H9 (cell line): ENCODE data around the gene TMED10. TPM values are rescaled to one million over a fixed set of nuclear protein-coding genes. Genes with fewer than 3 reads are reported as not detected.

Source experiments
- DNase-seq: peaks from one replicate; pipeline ENCODE4 v3.0.0-alpha.2; 2017
- H2AFZ ChIP-seq: one replicate; pipeline ENCODE4 v1.6.1; 2013; ENCODE audit warnings: mild to moderate bottlenecking, low read length, control low read depth, moderate library complexity
- H2AK5ac ChIP-seq: 2 replicates; pipeline ENCODE4 v1.6.1; 2013; ENCODE audit warnings: low read length, control low read depth, mixed read lengths; ENCODE audit not compliant: insufficient read length
- H2BK120ac ChIP-seq: one replicate; pipeline ENCODE4 v1.6.1; 2013; ENCODE audit warnings: low read depth, mild to moderate bottlenecking, low read length, control low read depth, inconsistent platforms; ENCODE audit not compliant: poor library complexity, severe bottlenecking
- H2BK12ac ChIP-seq: 2 replicates; pipeline ENCODE4 v1.6.1; 2013; ENCODE audit warnings: low read length, control low read depth, mixed read lengths, low read depth; ENCODE audit not compliant: insufficient read length
- H2BK15ac ChIP-seq: 2 replicates; pipeline ENCODE4 v1.6.1; 2013; ENCODE audit warnings: low read depth, low read length, control low read depth
- H2BK20ac ChIP-seq: one replicate; pipeline ENCODE4 v1.6.1; 2013; ENCODE audit warnings: low read depth, mild to moderate bottlenecking, low read length, control low read depth, inconsistent platforms; ENCODE audit not compliant: poor library complexity, severe bottlenecking
- H2BK5ac ChIP-seq: 2 replicates; pipeline ENCODE4 v1.6.1; 2013; ENCODE audit warnings: low read length, control low read depth, mixed read lengths; ENCODE audit not compliant: insufficient read length
- H3K14ac ChIP-seq: 2 replicates; pipeline ENCODE4 v1.6.1; 2013; ENCODE audit warnings: low read length, control low read depth; ENCODE audit not compliant: insufficient read depth
- H3K18ac ChIP-seq: 2 replicates; pipeline ENCODE4 v1.6.1; 2013; ENCODE audit warnings: low read depth, mild to moderate bottlenecking, mixed read lengths, low read length, control low read depth; ENCODE audit not compliant: insufficient read length
- H3K23ac ChIP-seq: 2 replicates; pipeline ENCODE4 v1.6.1; 2013; ENCODE audit warnings: low read length, control low read depth, mixed read lengths, low read depth; ENCODE audit not compliant: insufficient read length
- H3K23me2 ChIP-seq: 2 replicates; pipeline ENCODE4 v1.6.1; 2013; ENCODE audit warnings: low read depth, mild to moderate bottlenecking, mixed read lengths, low read length, control low read depth; ENCODE audit not compliant: insufficient read length, poor library complexity, severe bottlenecking
- H3K27ac ChIP-seq: 2 replicates; pipeline ENCODE4 v1.5.1; 2013; ENCODE audit warnings: low read length, control low read depth, mixed read lengths, low read depth; ENCODE audit not compliant: insufficient read length
- H3K27me3 ChIP-seq: 2 replicates; pipeline ENCODE4 v1.6.1; 2013; ENCODE audit warnings: low read length, control low read depth, inconsistent platforms; ENCODE audit not compliant: insufficient read depth
- H3K4ac ChIP-seq: 2 replicates; pipeline ENCODE4 v1.6.1; 2013; ENCODE audit warnings: low read depth, mild to moderate bottlenecking, control low read depth, inconsistent platforms, low read length, moderate library complexity
- H3K4me1 ChIP-seq: 2 replicates; pipeline ENCODE4 v1.6.1; 2013; ENCODE audit warnings: low read length, control low read depth, inconsistent platforms; ENCODE audit not compliant: insufficient read depth
- H3K4me2 ChIP-seq: 2 replicates; pipeline ENCODE4 v1.6.1; 2013; ENCODE audit warnings: low read length, control low read depth, mixed read lengths; ENCODE audit not compliant: insufficient read length, insufficient read depth
- H3K56ac ChIP-seq: 2 replicates; pipeline ENCODE4 v1.6.1; 2013; ENCODE audit warnings: low read depth, mild to moderate bottlenecking, mixed read lengths, low read length, control low read depth; ENCODE audit not compliant: insufficient read length
- H3K79me1 ChIP-seq: 2 replicates; pipeline ENCODE4 v1.6.1; 2013; ENCODE audit warnings: low read depth, mild to moderate bottlenecking, moderate library complexity, low read length, control low read depth, inconsistent platforms; ENCODE audit not compliant: insufficient read depth, poor library complexity, severe bottlenecking
- H3K79me2 ChIP-seq: 2 replicates; pipeline ENCODE4 v1.6.1; 2013; ENCODE audit warnings: low read length, control low read depth, inconsistent platforms; ENCODE audit not compliant: insufficient read depth
- H3K9ac ChIP-seq: 2 replicates; pipeline ENCODE4 v1.6.1; 2013; ENCODE audit warnings: low read length, control low read depth, mixed read lengths; ENCODE audit not compliant: insufficient read length; ENCODE audit errors: extremely low read depth
- H3K9me3 ChIP-seq: one replicate; pipeline ENCODE4 v1.6.1; 2013; ENCODE audit warnings: low read depth, low read length, inconsistent platforms; ENCODE audit not compliant: control insufficient read depth
- H3T11ph ChIP-seq: one replicate; pipeline ENCODE4 v1.6.1; 2013; ENCODE audit warnings: mild to moderate bottlenecking, low read length, control low read depth, inconsistent platforms
- H4K20me1 ChIP-seq: one replicate; pipeline ENCODE4 v1.6.1; 2013; ENCODE audit not compliant: control insufficient read depth, insufficient read length, insufficient read depth
- H4K5ac ChIP-seq: 2 replicates; pipeline ENCODE4 v1.6.1; 2013; ENCODE audit warnings: low read depth, mild to moderate bottlenecking, mixed read lengths, low read length, control low read depth; ENCODE audit not compliant: insufficient read length
- H4K8ac ChIP-seq: replicated peaks from 2 replicates; pipeline ENCODE4 v1.6.1; 2013; ENCODE audit warnings: low read length, control low read depth, mixed read lengths, low read depth; ENCODE audit not compliant: insufficient read length
- H4K91ac ChIP-seq: 2 replicates; pipeline ENCODE4 v1.6.1; 2013; ENCODE audit warnings: low read depth, mild to moderate bottlenecking, moderate library complexity, mixed read lengths, low read length, control low read depth; ENCODE audit not compliant: insufficient read length
- H3K27ac Mint-ChIP-seq, 3 experiments: 2 replicates in 2 of 3; 3 replicates in 1 of 3; pipeline ENCODE4 v1.8.0; 2020 to 2021; ENCODE audit warnings: mixed read lengths in 3 of 3, mild to moderate bottlenecking in 1 of 3, moderate library complexity in 1 of 3
- H3K27me3 Mint-ChIP-seq: 2 replicates; pipeline ENCODE4 v1.8.0; 2021; ENCODE audit warnings: low read depth, mild to moderate bottlenecking, moderate library complexity, mixed read lengths
- H3K36me3 Mint-ChIP-seq, 3 experiments: 2 replicates in 2 of 3; 3 replicates in 1 of 3; pipeline ENCODE4 v1.8.0; 2020 to 2021; ENCODE audit warnings: low read depth in 3 of 3, mixed read lengths in 3 of 3; ENCODE audit not compliant: insufficient read depth in 1 of 3
- H3K4me1 Mint-ChIP-seq, 2 experiments: 2 replicates each; pipeline ENCODE4 v1.8.0; 2020; ENCODE audit warnings: mixed read lengths in 2 of 2
- H3K4me3 Mint-ChIP-seq, 2 experiments: 2 replicates in 1 of 2; 3 replicates in 1 of 2; pipeline ENCODE4 v1.8.0; 2020 to 2021; ENCODE audit warnings: mild to moderate bottlenecking in 2 of 2, mixed read lengths in 2 of 2, moderate library complexity in 1 of 2
- H3K9me3 Mint-ChIP-seq, 2 experiments: 2 replicates in 1 of 2; 3 replicates in 1 of 2; pipeline ENCODE4 v1.8.0; 2020; ENCODE audit warnings: mild to moderate bottlenecking in 2 of 2, mixed read lengths in 2 of 2, moderate library complexity in 1 of 2
- CTCF ChIP-seq: fragments of 200-600 bp; sonication (generic); conservative IDR thresholded peaks from 3 replicates; pipeline ENCODE4 v1.8.0; 2021; ENCODE audit warnings: antibody characterized with exemption, mild to moderate bottlenecking
- WGBS: extraction: QIAGEN DNeasy Blood & Tissue Kit; methylation state at CpG from one replicate; pipeline ENCODE4 v1.1.7; 2013; ENCODE audit warnings: missing lambda C conversion rate, low lambda C conversion rate, mixed read lengths; ENCODE audit not compliant: insufficient read length; ENCODE audit errors: extremely low coverage; 5-methylcytosine and 5-hydroxymethylcytosine counted together
- total RNA-seq: library from RNA; stranded (reverse); gene quantifications from 2 replicates; pipeline ENCODE4 v1.2.1, GENCODE V29; 2021

The TMED10 gene
- total RNA-seq, 1 experiment from 2014 or later = 176 TPM

DNA sequence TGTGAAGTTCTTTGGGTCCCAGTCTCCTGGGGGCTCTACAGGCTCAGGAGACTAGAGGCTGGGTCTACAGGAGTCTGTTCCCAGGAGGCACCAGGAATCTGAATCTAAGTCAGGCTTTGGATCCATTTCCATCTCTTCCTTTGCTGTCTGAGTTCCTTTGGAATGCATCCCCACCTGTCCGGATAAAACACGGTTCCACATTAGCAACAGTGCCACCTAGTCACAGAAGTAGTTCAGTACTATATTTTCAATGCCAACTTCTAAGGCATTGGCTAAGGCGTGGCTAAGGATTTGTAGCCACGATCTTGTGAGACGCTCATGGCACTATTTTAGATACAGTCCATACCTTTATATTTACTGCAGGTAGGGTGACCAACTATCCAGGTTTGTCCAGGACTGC is 91.9 kb downstream of the TMED10 start:
- Histone ChIP-seq H3K79me2 (no peaks in the 10 kb centered on the region), H4K5ac (no peak overlapping the region), H3K4me1 (no peaks in the 10 kb centered on the region), H2BK20ac (no peak overlapping the region), H3K18ac (no peak overlapping the region), H2AK5ac (no peak overlapping the region), H4K8ac (no peak overlapping the region), H2BK120ac (no peak overlapping the region), H3K4me2 (no peak overlapping the region), H2AFZ (no peak overlapping the region), H2BK5ac (no peak overlapping the region), H3K14ac (no peak overlapping the region), H3K56ac (no peak overlapping the region), H3K79me1 (no peaks in the 10 kb centered on the region), H3K23ac (no peak overlapping the region), H2BK15ac (no peak overlapping the region), H3T11ph (no peak overlapping the region), H4K91ac (no peak overlapping the region), H3K27ac (no peak overlapping the region), H3K4ac (no peak overlapping the region), H3K9ac (no peak overlapping the region), H3K9me3 (no peaks in the 10 kb centered on the region), H2BK12ac (no peak overlapping the region), H3K23me2 (no peaks in the 10 kb centered on the region), H4K20me1 (no peaks in the 10 kb centered on the region), H3K27me3 (no peaks in the 10 kb centered on the region)
- Mint-ChIP-seq H3K36me3 (peaks cover 9 to 65% (median 44%) of the 10 kb centered on the region in 3 experiments; a peak in 6 of 7 replicates), H3K4me1 (no peaks in the 10 kb centered on the region), H3K27ac (no peak overlapping the region; a peak in 1 of 7 replicates), H3K9me3 (no peaks in the 10 kb centered on the region), H3K4me3 (no peak overlapping the region), H3K27me3 (no peaks in the 10 kb centered on the region)
- no CpG with 5 or more reads among the region's 5 CpGs for WGBS
- no peak for TF ChIP-seq CTCF
- no peak for DNase-seq
